ENCODE measurements around the gene IGF2. TPM values are rescaled to one million over a fixed set of nuclear protein-coding genes. Genes with fewer than 3 reads are reported as not detected.

Gene IGF2
- total RNA-seq, 2 donors from 2014 or later: 10.6 to 84.0 TPM

GRCh38 chr11:2143477-2143798 is 4.2 kb upstream of the IGF2 start:
- Histone ChIP-seq H3K27me3 (peaks cover 0 to 50% of the 10 kb centered on the region in 2 donors), H3K9me3 (no peaks in the 10 kb centered on the region), H3K4me1 (peaks cover 23% of the 10 kb centered on the region), H3K36me3 (replicated peaks in 1 of 2; ENCODE audit: insufficient read depth in 1 of 2, low read depth in 2 of 2) (no peaks in the 10 kb centered on the region), H3K4me3 (no peak overlapping the region), H3K27ac (no peak overlapping the region)
- TF ChIP-seq CTCF (IDR thresholded peaks at IDR 0.05) (no peak), POLR2A (IDR thresholded peaks at IDR 0.05) (no peak)
- WGBS, 2 donors: 2 to 10% methylated on average over 12 of the region's 12 CpGs
- DNase-seq (no peak), ATAC-seq (no peak)
- intact Hi-C loops (cut with DNase I): no loop called here

GRCh38 chr11:2142762-2143202 is 3.6 kb upstream of the IGF2 start:
- 12 to 18% methylated on average over 6 of the region's 6 CpGs for WGBS, 2 donors
- H3K27ac ChIP-seq: no peak overlapping the region
- intact Hi-C loops (cut with DNase I): no loop called here

GRCh38 chr11:2142300-2142759 is 3.1 kb upstream of the IGF2 start:
- Histone ChIP-seq H3K4me3 (no peak overlapping the region), H3K4me1 (peaks cover 28% of the 10 kb centered on the region), H3K27me3 (peaks cover 0 to 56% of the 10 kb centered on the region in 2 donors), H3K9me3 (no peaks in the 10 kb centered on the region), H3K36me3 (replicated peaks in 1 of 2; ENCODE audit: insufficient read depth in 1 of 2, low read depth in 2 of 2) (no peaks in the 10 kb centered on the region), H3K27ac (no peak overlapping the region)
- TF ChIP-seq CTCF (IDR thresholded peaks at IDR 0.05): no peak
- TF ChIP-seq POLR2A (IDR thresholded peaks at IDR 0.05): no peak
- no peak for ATAC-seq
- DNase-seq: no peak
- intact Hi-C loops (cut with DNase I): no loop called here
- WGBS, 2 donors: 6 to 13% methylated on average over 5 of the region's 5 CpGs

More at GRCh38 chr11:2142762-2143202, 3.6 kb upstream of the IGF2 start:
- Histone ChIP-seq H3K36me3 (replicated peaks in 1 of 2; ENCODE audit: insufficient read depth in 1 of 2, low read depth in 2 of 2) (no peaks in the 10 kb centered on the region), H3K9me3 (no peaks in the 10 kb centered on the region), H3K4me1 (peaks cover 24% of the 10 kb centered on the region), H3K4me3 (no peak overlapping the region), H3K27me3 (peaks cover 0 to 51% of the 10 kb centered on the region in 2 donors)
- TF ChIP-seq POLR2A (IDR thresholded peaks at IDR 0.05) (no peak), CTCF (IDR thresholded peaks at IDR 0.05) (no peak)
- ATAC-seq: no peak
- no peak for DNase-seq

- TF ChIP-seq CTCF (IDR thresholded peaks at IDR 0.05) (no peak), POLR2A (IDR thresholded peaks at IDR 0.05) (no peak)
- intact Hi-C loops (cut with DNase I): no loop called here
- WGBS, 2 donors: 4 to 19% methylated on average over 14 to 94 of the region's 102 CpGs
- Histone ChIP-seq H3K4me1 (peaks cover 33% of the 10 kb centered on the region), H3K27ac (no peak overlapping the region), H3K36me3 (replicated peaks in 1 of 2; ENCODE audit: insufficient read depth in 1 of 2, low read depth in 2 of 2) (no peaks in the 10 kb centered on the region), H3K9me3 (no peaks in the 10 kb centered on the region), H3K27me3 (peaks cover 0 to 50% of the 10 kb centered on the region in 2 donors), H3K4me3 (no peak overlapping the region)
- ATAC-seq: no peak
- DNase-seq: no peak
Measured at GRCh38 chr11:2140411-2141400, 1.5 kb upstream of the IGF2 start.
